HepG2 (cell line): ENCODE results near the gene FGF2. TPM values are rescaled to one million over a fixed set of nuclear protein-coding genes. Genes with fewer than 3 reads are reported as not detected.
A peak's percentile ranks its signal among the peaks of the same experiment; 100 is the strongest.

Source experiments
- ARID3A ChIP-seq: IDR thresholded peaks from 2 replicates; pipeline ENCODE4 v1.6.1; 2012; ENCODE audit warnings: low read depth, low read length, improper control_type of control experiment
- ATF3 ChIP-seq: sonication (generic); formaldehyde crosslinking; IDR thresholded peaks from 2 replicates; pipeline ENCODE4 v1.4.0; 2020; ENCODE audit warnings: missing genetic modification reagents
- ATM ChIP-seq: fragments of 450-650 bp; IDR thresholded peaks from 2 replicates; pipeline ENCODE4 v1.7.1; 2017; ENCODE audit warnings: mild to moderate bottlenecking, borderline replicate concordance
- CERS6 ChIP-seq: sonication (generic); formaldehyde crosslinking; IDR thresholded peaks from 2 replicates; pipeline ENCODE4 v1.5.0; 2020; ENCODE audit warnings: missing genetic modification reagents
- GABPB1 ChIP-seq: IDR thresholded peaks from 2 replicates; pipeline ENCODE4 v1.6.1; 2016; ENCODE audit warnings: mild to moderate bottlenecking, missing genetic modification reagents, moderate library complexity, missing compliant biosample characterization
- HNF4A ChIP-seq: sonication (generic); formaldehyde crosslinking; IDR thresholded peaks from 2 replicates; pipeline ENCODE4 v1.4.0; 2020; ENCODE audit warnings: missing genetic modification reagents
- KDM1A ChIP-seq: IDR thresholded peaks from 2 replicates; pipeline ENCODE4 v1.6.1; 2016; ENCODE audit warnings: missing compliant biosample characterization
- MBD4 ChIP-seq: IDR thresholded peaks from 2 replicates; pipeline ENCODE4 v1.6.1; 2012; ENCODE audit warnings: low read length, inconsistent platforms, borderline replicate concordance
- MXD4 ChIP-seq: IDR thresholded peaks from 2 replicates; pipeline ENCODE4 v1.6.1; 2016; ENCODE audit warnings: mild to moderate bottlenecking, missing biosample characterization, missing genetic modification reagents
- PHF5A ChIP-seq: IDR thresholded peaks from one replicate; pipeline ENCODE4 v1.6.1; 2018; ENCODE audit warnings: low read depth, missing genetic modification reagents; ENCODE audit not compliant: unreplicated experiment
- RXRA ChIP-seq: sonication (generic); formaldehyde crosslinking; IDR thresholded peaks from 2 replicates; pipeline ENCODE4 v1.5.1; 2020; ENCODE audit warnings: missing genetic modification reagents
- SMAD9 ChIP-seq: sonication (generic); formaldehyde crosslinking; IDR thresholded peaks from 2 replicates; pipeline ENCODE4 v1.5.1; 2020; ENCODE audit warnings: mild to moderate bottlenecking, missing genetic modification reagents
- STAG1 ChIP-seq: sonication (generic); formaldehyde crosslinking; IDR thresholded peaks from 2 replicates; pipeline ENCODE4 v1.4.0; 2020; ENCODE audit warnings: missing genetic modification reagents
- THAP7 ChIP-seq: sonication (generic); formaldehyde crosslinking; IDR thresholded peaks from 2 replicates; pipeline ENCODE4 v1.8.1; 2023; ENCODE audit warnings: mild to moderate bottlenecking, missing genetic modification reagents
- ZBTB38 ChIP-seq: sonication (generic); formaldehyde crosslinking; IDR thresholded peaks from 2 replicates; pipeline ENCODE4 v1.5.1; 2020; ENCODE audit warnings: mild to moderate bottlenecking, missing genetic modification reagents
- ZNF274 ChIP-seq: sonication (generic); formaldehyde crosslinking; IDR thresholded peaks from 2 replicates; pipeline ENCODE4 v1.5.1; 2020; ENCODE audit warnings: mild to moderate bottlenecking, missing genetic modification reagents
- ZNF33B ChIP-seq: sonication (generic); formaldehyde crosslinking; IDR thresholded peaks from 2 replicates; pipeline ENCODE4 v1.5.1; 2020; ENCODE audit warnings: mild to moderate bottlenecking, missing genetic modification reagents
- ZNF430 ChIP-seq: sonication (generic); formaldehyde crosslinking; IDR thresholded peaks from 2 replicates; pipeline ENCODE4 v1.9.0; 2021; ENCODE audit warnings: mild to moderate bottlenecking, missing genetic modification reagents
- ZNF441 ChIP-seq: sonication (generic); formaldehyde crosslinking; IDR thresholded peaks from 2 replicates; pipeline ENCODE4 v1.7.0; 2021; ENCODE audit warnings: missing genetic modification reagents, borderline replicate concordance
- ZNF510 ChIP-seq: sonication (generic); formaldehyde crosslinking; IDR thresholded peaks from 2 replicates; pipeline ENCODE4 v1.4.0; 2020; ENCODE audit warnings: low read depth, mild to moderate bottlenecking, missing genetic modification reagents
- ZNF619 ChIP-seq: sonication (generic); formaldehyde crosslinking; IDR thresholded peaks from 2 replicates; pipeline ENCODE4 v1.4.0; 2020; ENCODE audit warnings: mild to moderate bottlenecking, missing genetic modification reagents
- ZSCAN29 ChIP-seq: sonication (generic); formaldehyde crosslinking; conservative IDR thresholded peaks from 2 replicates; pipeline ENCODE4 v1.4.0; 2020; ENCODE audit warnings: mild to moderate bottlenecking, missing genetic modification reagents
- polyA plus RNA-seq, 8 experiments: library from polyadenylated mRNA; depleted of rRNA in 3 of 8; stranded (reverse) in 7 of 8; unstranded in 1 of 8; fragments of >200 nt; fragmentation: Illumina TruSeq in 4 of 8; extraction: Trizol in 4 of 8; gene quantifications; 2 replicates each; pipeline versions ENCODE4 v1.2.1 to v1.2.3, GENCODE V29; 2011 to 2016; ENCODE audit warnings: low read depth in 4 of 8, missing spikeins in 1 of 8, mixed read lengths in 1 of 8; ENCODE audit not compliant: insufficient read depth in 1 of 8
- total RNA-seq, 5 experiments: library from RNA; depleted of rRNA; stranded (reverse); fragments of >200 nt; fragmentation: Illumina TruSeq; extraction: Trizol; gene quantifications; 2 replicates each; pipeline ENCODE4 v1.2.3, GENCODE V29; 2016; ENCODE audit warnings: low read depth in 1 of 5
- TF ChIP-seq, protein P1 (sequence below): sonication (generic); formaldehyde crosslinking; IDR thresholded peaks from 2 replicates; pipeline ENCODE4 v1.5.0; 2020; ENCODE audit warnings: mild to moderate bottlenecking, missing genetic modification reagents

Gene FGF2
- total and polyA plus RNA-seq, 2 of the 13 experiments (the other 11 are each of a cell fraction or from before 2014, with no cell fraction given), result 0.01 to 0.02 TPM

- 0 out of 2 replicates have a peak, but pooled peaks have one; percentile 33 for TF ChIP-seq THAP7 (CRISPR knock-in tag)
- TF ChIP-seq ATM, result no peak
- peak; percentile 86; the same call in 1 of the 2 replicates for TF ChIP-seq ZSCAN29 (CRISPR knock-in tag)
- TF ChIP-seq ATF3, result 0 out of 2 replicates have a peak, but pooled peaks have one; percentile 20
- peak; percentile 22 for TF ChIP-seq HNF4A (CRISPR knock-in tag)
- peak; percentile 51 for TF ChIP-seq ZNF33B (CRISPR knock-in tag)
- TF ChIP-seq, protein P1, sequence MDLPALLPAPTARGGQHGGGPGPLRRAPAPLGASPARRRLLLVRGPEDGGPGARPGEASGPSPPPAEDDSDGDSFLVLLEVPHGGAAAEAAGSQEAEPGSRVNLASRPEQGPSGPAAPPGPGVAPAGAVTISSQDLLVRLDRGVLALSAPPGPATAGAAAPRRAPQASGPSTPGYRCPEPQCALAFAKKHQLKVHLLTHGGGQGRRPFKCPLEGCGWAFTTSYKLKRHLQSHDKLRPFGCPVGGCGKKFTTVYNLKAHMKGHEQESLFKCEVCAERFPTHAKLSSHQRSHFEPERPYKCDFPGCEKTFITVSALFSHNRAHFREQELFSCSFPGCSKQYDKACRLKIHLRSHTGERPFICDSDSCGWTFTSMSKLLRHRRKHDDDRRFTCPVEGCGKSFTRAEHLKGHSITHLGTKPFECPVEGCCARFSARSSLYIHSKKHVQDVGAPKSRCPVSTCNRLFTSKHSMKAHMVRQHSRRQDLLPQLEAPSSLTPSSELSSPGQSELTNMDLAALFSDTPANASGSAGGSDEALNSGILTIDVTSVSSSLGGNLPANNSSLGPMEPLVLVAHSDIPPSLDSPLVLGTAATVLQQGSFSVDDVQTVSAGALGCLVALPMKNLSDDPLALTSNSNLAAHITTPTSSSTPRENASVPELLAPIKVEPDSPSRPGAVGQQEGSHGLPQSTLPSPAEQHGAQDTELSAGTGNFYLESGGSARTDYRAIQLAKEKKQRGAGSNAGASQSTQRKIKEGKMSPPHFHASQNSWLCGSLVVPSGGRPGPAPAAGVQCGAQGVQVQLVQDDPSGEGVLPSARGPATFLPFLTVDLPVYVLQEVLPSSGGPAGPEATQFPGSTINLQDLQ (CRISPR knock-in tag), result peak; percentile 56; the same call in 1 of the 2 replicates
- no peak for TF ChIP-seq ZBTB38 (CRISPR knock-in tag)
- no peak for TF ChIP-seq ZNF441
- peak; percentile 56; the same call in 1 of the 2 replicates for TF ChIP-seq ZNF430 (CRISPR knock-in tag)
- peak; percentile 70; the same call in 1 of the 2 replicates for TF ChIP-seq GABPB1 (CRISPR knock-in tag)
- TF ChIP-seq MBD4, result no peak
- TF ChIP-seq ARID3A, result no peak
- no peak; the same call in 1 of the 2 replicates for TF ChIP-seq MXD4 (CRISPR knock-in tag)
- 0 out of 2 replicates have a peak, but pooled peaks have one; percentile 25 for TF ChIP-seq SMAD9 (CRISPR knock-in tag)
- no peak for TF ChIP-seq ZNF510
- TF ChIP-seq PHF5A (CRISPR knock-in tag), result no peak
- no peak; the same call in none of the 2 replicates for TF ChIP-seq ZNF274 (CRISPR knock-in tag)
- TF ChIP-seq STAG1 (CRISPR knock-in tag), result no peak
- TF ChIP-seq RXRA (CRISPR knock-in tag), result peak; percentile 54; the same call in 1 of the 2 replicates
- no peak for TF ChIP-seq KDM1A (CRISPR knock-in tag)
- 0 out of 2 replicates have a peak, but pooled peaks have one; percentile 31 for TF ChIP-seq CERS6 (CRISPR knock-in tag)
- TF ChIP-seq ZNF619 (CRISPR knock-in tag), result peak; percentile 45; the same call in 1 of the 2 replicates
Observed at GRCh38 chr4:122921971-122922876, 95.6 kb downstream of the FGF2 start, which contains the start of gene NUDT6 (continued).
